ENCODE data around the gene NOVA2.

DNA sequence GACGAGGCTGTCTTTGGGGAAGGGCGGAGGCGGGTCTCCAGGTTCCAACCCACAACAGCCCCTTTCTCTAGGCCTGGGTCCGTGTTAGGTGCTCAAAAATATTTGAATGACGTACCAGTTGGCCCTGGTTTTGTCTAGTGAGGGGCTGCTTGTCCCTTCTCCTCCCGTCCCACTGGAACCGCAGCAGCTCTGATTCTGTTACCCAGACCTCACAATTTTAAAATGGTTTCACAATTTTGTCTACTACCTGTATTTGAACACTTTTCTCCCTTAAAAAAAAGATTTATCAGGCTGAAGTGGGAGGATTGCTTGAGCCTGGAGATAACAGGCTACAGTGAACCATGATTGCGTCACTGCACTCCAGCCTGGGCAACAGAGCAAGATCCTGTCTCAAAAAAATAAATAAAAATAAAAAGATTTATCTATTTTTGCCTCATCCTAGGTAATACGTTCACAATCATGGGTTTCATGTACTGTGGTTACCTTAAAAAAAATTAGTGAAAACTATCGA lies 86.4 kb downstream of the NOVA2 start:
- TF ChIP-seq CTCF (IDR thresholded peaks at IDR 0.05), result no peak
- TF ChIP-seq, protein P1, sequence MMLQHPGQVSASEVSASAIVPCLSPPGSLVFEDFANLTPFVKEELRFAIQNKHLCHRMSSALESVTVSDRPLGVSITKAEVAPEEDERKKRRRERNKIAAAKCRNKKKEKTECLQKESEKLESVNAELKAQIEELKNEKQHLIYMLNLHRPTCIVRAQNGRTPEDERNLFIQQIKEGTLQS (CRISPR knock-in tag; conservative IDR thresholded peaks at IDR 0.05), result no peak
- TF ChIP-seq ERG (CRISPR knock-in tag; IDR thresholded peaks at IDR 0.05), result no peak
- TF ChIP-seq HMGA2 (CRISPR knock-in tag; IDR thresholded peaks at IDR 0.05), result no peak
- no peak for TF ChIP-seq MAX (CRISPR knock-in tag; IDR thresholded peaks at IDR 0.05)
- TF ChIP-seq NR1H2 (CRISPR knock-in tag; IDR thresholded peaks at IDR 0.05), result no peak
- no peak for TF ChIP-seq ATF1 (CRISPR knock-in tag; IDR thresholded peaks at IDR 0.05)
